Hematopoietic multipotent progenitor cell treated with erythropoietin and hydrocortisone succinate and interleukin-3 and kit ligand, for 6 days (in vitro differentiated cells): Measurements from ENCODE around the gene ARHGEF11.
"Not testable (repeated sequence)": the region's sequence is repeated elsewhere in the genome, so short reads cannot be mapped to it uniquely, and the experiment has no call there.

ENCODE experiments used
- DNase-seq: peaks from one replicate; pipeline ENCODE4 v3.0.0-alpha.2; 2015

The ARHGEF11 gene

DNA sequence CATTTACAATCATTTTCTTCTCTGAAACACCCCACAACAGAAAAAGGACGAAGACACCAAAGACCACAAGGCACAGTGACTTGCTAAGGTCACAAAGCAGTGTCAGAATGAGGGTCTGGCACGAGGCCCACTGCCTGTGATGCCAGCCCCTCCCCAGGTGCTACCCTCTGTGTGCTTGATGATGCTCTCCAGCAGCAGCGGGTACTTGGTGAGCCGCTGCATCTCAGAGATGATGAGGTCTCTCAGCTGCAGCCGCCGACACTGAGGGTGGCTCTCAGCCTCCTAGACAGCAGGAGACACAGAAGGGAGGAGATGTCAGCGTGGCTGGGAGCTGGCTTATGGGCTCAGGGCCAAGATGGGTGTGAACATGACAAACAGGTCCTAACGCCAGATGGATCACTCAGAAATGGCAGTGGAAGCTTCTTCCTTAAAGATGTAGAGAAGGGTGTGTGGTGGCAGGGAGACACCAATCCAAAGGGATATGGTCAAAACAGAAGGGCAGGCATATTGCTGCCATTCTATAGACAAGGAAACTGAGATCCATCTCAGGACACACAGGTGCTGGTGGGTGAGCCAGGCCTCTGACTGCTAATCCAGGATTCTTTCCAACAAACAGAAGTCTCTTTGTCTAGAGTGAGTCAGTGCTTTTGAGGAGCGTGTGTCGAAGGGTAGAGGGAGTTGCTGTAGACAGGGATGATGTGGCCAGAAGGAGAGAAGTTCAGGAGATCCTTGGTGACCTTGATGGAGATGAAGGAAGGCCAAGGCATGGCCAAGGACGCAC is 99.5 kb downstream of the ARHGEF11 start:
- peak; percentile 43 for DNase-seq

- no peak for DNase-seq
Measured at GRCh38 chr1:156944848-156945247, 100.7 kb downstream of the ARHGEF11 start.

GRCh38 chr1:156944268-156944667 is 101.3 kb downstream of the ARHGEF11 start:
- no peak for DNase-seq

GRCh38 chr1:156943756-156944155 is 101.8 kb downstream of the ARHGEF11 start:
- DNase-seq: no peak

DNA sequence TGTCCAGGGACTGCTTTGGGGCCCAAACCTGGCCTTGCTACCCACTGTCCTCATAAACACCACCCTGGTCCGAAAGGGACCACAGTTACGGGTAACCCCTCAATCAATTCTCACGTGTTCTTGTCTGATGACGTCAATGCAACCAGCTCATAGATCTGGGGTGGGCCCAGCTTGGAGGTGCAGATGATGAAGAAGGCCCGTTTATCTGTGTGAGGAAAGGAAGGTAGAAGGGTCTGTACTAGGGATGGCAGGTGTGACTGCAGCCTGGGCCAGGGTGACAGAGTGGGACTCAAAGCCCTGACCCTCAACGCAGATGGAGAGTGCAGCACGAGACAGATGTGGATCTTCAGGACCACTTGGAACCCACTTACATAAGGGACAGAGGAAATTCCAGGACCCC is 103.0 kb downstream of the ARHGEF11 start:
- no peak for DNase-seq

DNA sequence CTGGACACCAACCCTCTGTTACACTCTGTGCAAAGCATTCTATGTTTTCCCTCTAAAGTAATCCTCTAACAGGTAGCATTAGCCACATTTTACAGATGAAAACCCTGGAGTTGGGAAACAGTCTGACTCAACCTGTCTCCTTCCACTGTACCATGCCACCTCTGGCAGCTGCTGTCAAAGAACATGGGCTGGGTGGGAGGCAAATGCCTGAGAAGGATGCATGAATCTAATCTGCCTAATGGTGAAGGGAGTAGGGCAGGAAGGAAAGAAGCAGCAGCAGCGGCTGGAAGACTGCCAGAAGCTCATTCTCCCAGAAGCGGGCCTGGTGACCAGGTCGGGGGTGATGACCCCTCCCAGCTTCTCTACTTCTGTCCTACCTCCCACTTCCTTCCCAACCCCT is 103.4 kb downstream of the ARHGEF11 start:
- DNase-seq: no peak

GRCh38 chr1:156941675-156942074 is 103.9 kb downstream of the ARHGEF11 start:
- no peak for DNase-seq

GRCh38 chr1:156939786-156940334 is 105.7 kb downstream of the ARHGEF11 start:
- DNase-seq: no peak

DNA sequence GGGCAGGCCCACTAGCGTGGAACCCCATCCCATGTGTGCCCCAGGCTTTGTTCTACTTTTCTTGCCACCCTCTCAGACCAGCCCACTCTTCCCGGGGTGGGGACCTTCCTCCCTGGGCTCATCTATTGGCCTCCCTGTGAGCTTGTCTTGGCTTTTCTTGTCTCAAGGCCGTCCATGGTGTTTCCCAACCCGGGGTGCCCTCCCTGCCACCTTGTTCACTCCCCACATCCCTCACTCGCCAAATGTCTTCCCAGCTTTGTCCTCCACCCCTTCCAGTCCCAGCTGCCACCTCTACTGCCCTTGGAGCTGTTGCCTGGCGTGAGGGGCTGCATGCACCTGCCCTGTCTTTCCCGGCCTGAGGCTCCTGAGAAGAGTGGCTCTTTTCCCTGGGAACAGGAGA is 106.7 kb downstream of the ARHGEF11 start:
- no peak for DNase-seq

GRCh38 chr1:156937883-156938282 is 107.7 kb downstream of the ARHGEF11 start:
- no peak for DNase-seq

- DNase-seq: no peak
Measured at GRCh38 chr1:156936721-156937220, 108.8 kb downstream of the ARHGEF11 start.

GRCh38 chr1:156936191-156936590 is 109.4 kb downstream of the ARHGEF11 start:
- no peak for DNase-seq

DNA sequence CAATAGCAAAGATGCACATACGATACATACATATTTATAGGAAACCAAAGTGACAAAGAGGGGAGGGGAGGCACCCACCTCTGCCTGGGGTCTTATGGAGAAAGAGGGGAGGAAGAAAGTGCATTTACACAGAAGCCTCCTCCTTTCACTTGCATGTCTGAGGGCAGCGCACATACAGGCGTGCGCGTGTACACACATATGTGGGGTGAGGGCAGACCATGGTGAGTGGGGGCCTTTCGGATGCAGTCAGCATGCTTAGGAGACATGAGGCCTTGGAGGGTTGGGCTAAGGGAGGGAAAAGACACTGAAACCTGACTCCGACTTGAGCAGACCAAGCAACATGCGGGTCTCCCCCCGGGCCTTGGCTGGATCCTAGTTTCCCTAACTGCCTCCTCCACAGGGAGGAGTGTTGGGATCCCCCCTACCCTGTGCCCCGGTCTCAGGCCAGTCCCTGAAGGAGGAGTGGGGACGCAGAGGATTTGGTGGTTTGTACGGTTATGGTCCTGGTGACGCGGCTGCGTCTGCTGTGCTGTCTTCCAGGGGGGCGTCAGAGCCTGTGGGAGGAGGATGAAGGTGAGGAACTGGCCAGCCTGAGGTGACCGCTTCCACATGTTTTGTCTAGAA is 109.9 kb downstream of the ARHGEF11 start:
- no peak for DNase-seq

DNA sequence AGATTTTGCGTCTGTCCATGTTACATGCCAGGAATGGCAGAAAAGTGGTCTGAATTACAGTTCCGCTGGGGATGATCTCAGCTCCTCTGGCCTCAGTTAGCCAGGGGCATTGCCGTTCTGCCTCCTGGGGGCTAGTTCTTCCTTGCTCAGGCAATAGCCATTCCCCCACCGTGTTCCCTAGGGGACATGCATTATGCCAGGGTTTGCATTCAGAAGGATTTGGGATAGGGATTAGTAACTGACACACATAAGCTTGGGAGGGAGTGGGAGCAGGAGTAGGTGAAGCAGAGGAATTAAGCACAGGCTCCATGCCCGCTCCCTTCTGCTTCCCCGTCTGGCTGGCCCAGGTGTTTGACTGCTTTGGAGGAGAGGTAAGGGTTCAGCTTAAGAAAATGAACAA is 112.4 kb downstream of the ARHGEF11 start:
- DNase-seq: no peak

- no peak for DNase-seq
Measured at GRCh38 chr1:156931974-156932710, 113.4 kb downstream of the ARHGEF11 start.

GRCh38 chr1:156931211-156931952 is 114.2 kb downstream of the ARHGEF11 start:
- no peak for DNase-seq

- DNase-seq: no peak
Measured at GRCh38 chr1:156930483-156930882, 115.1 kb downstream of the ARHGEF11 start.

GRCh38 chr1:156929596-156930238 is 115.8 kb downstream of the ARHGEF11 start:
- no peak for DNase-seq

DNA sequence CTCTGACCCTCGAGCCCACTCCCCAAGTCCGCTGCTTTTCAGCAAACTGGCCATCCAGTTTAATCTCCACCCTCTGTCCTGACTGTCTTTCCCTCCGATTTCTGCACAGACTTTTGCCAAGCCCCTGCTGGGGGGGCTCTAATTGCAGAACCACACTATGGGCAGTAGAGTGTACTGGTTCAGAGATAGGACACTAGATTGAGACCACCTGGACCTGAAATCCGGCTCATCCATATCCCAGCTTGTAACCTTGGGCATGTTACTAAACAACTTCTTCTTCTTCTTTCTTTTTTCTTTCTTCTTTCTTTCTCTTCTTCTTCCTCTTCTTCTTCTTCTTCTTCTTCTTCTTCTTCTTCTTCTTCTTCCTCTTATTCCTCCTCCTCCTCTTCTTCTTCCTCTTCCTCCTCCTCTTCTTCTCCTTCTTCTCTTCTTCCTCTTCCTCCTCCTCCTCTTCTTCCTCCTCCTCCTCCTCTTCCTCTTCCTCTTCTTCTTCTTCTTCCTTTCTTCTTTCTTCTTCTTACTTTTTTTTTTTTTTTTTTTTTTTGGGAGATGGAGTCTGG is 117.4 kb downstream of the ARHGEF11 start:
- no peak for DNase-seq

- peak; percentile 91 for DNase-seq
Measured at GRCh38 chr1:156927215-156928042, 118.1 kb downstream of the ARHGEF11 start.

GRCh38 chr1:156926695-156927094 is 118.8 kb downstream of the ARHGEF11 start:
- not testable (repeated sequence) for DNase-seq
